Calu3 (cell line): ENCODE data around the gene MCM3AP. TPM values are rescaled to one million over a fixed set of nuclear protein-coding genes. Genes with fewer than 3 reads are reported as not detected.

ENCODE experiments used
- BruUV-seq: library from RNA; stranded (reverse); fragments of 400-500 nt; replicated peaks from 2 replicates; lab custom pipeline; 2021; lab: Mats Ljungman, UMichigan
- CTCF ChIA-PET: fragments of 300-600 bp; sonication (Branson Sonifier 250); formaldehyde crosslinking; loops from one replicate; lab custom pipeline; 2022; ENCODE audit warnings: antibody characterized with exemption; lab: Charles Lee
- DNase-seq: peaks from one replicate; pipeline ENCODE4 v3.0.0; 2022
- H3K27ac Mint-ChIP-seq: one replicate; pipeline ENCODE4 v1.8.0; 2022; ENCODE audit warnings: mixed read lengths; ENCODE audit not compliant: unreplicated experiment
- H3K27me3 Mint-ChIP-seq: one replicate; pipeline ENCODE4 v1.8.0; 2022; ENCODE audit warnings: mixed read lengths; ENCODE audit not compliant: unreplicated experiment
- H3K36me3 Mint-ChIP-seq: one replicate; pipeline ENCODE4 v1.8.0; 2022; ENCODE audit warnings: mild to moderate bottlenecking, moderate library complexity, mixed read lengths; ENCODE audit not compliant: insufficient read depth, unreplicated experiment
- H3K4me1 Mint-ChIP-seq: one replicate; pipeline ENCODE4 v1.8.0; 2022; ENCODE audit warnings: mild to moderate bottlenecking, low read depth, mixed read lengths; ENCODE audit not compliant: unreplicated experiment
- H3K4me3 Mint-ChIP-seq: one replicate; pipeline ENCODE4 v1.8.0; 2022; ENCODE audit warnings: mild to moderate bottlenecking, low read depth, moderate library complexity, mixed read lengths; ENCODE audit not compliant: unreplicated experiment
- H3K9me3 Mint-ChIP-seq: one replicate; pipeline ENCODE4 v1.8.0; 2022; ENCODE audit warnings: low read depth, mixed read lengths; ENCODE audit not compliant: unreplicated experiment
- intact Hi-C: fragments of 100-400 bp; cut with micrococcal nuclease; formaldehyde crosslinking; loops from one replicate; pipeline ENCODE4 v1.10.0; 2022; ENCODE audit not compliant: unreplicated experiment
- total RNA-seq: library from RNA; stranded (reverse); gene quantifications from 2 replicates; pipeline ENCODE4 v1.2.3, GENCODE V29; 2022
- TF ChIP-seq, protein P1 (sequence below): fragments of 200-600 bp; IDR thresholded peaks from one replicate; pipeline ENCODE4 v1.8.0; 2022; ENCODE audit warnings: antibody characterized with exemption; ENCODE audit not compliant: unreplicated experiment

Gene MCM3AP
- total RNA-seq, 1 experiment from 2014 or later: 64.1 TPM

DNA sequence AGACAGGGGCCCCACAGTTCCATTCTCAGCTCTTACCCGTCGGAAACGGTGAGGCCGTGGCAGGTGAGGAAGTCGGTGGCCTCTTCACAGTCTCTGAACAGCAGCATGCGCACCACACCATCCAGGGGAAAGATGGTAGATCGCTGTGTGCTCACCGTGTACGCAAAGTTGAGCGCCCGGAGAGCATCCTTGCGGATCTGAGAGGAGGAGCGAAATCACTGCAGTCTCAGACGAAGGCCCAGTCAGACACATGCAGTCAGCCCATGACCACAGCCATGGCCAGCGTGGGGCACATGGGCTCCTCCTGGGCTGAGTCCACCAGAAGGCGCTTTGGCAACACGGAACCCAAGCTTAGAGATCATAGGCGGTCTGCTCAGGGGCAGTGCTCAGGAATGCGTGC, 18.5 kb downstream of the MCM3AP start:
- no peaks in the 10 kb centered on the region for H3K27me3 Mint-ChIP-seq
- intact Hi-C loops: no loop called here
- DNase-seq: no peak
- no peak overlapping the region for H3K27ac Mint-ChIP-seq
- CTCF ChIA-PET: no interaction called here
- TF ChIP-seq, protein P1, sequence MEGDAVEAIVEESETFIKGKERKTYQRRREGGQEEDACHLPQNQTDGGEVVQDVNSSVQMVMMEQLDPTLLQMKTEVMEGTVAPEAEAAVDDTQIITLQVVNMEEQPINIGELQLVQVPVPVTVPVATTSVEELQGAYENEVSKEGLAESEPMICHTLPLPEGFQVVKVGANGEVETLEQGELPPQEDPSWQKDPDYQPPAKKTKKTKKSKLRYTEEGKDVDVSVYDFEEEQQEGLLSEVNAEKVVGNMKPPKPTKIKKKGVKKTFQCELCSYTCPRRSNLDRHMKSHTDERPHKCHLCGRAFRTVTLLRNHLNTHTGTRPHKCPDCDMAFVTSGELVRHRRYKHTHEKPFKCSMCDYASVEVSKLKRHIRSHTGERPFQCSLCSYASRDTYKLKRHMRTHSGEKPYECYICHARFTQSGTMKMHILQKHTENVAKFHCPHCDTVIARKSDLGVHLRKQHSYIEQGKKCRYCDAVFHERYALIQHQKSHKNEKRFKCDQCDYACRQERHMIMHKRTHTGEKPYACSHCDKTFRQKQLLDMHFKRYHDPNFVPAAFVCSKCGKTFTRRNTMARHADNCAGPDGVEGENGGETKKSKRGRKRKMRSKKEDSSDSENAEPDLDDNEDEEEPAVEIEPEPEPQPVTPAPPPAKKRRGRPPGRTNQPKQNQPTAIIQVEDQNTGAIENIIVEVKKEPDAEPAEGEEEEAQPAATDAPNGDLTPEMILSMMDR: no peak
- H3K9me3 Mint-ChIP-seq: no peaks in the 10 kb centered on the region
- BruUV-seq: no TSS peak
- H3K36me3 Mint-ChIP-seq: peaks cover 43% of the 10 kb centered on the region
- no peak overlapping the region for H3K4me3 Mint-ChIP-seq
- H3K4me1 Mint-ChIP-seq: no peaks in the 10 kb centered on the region

DNA sequence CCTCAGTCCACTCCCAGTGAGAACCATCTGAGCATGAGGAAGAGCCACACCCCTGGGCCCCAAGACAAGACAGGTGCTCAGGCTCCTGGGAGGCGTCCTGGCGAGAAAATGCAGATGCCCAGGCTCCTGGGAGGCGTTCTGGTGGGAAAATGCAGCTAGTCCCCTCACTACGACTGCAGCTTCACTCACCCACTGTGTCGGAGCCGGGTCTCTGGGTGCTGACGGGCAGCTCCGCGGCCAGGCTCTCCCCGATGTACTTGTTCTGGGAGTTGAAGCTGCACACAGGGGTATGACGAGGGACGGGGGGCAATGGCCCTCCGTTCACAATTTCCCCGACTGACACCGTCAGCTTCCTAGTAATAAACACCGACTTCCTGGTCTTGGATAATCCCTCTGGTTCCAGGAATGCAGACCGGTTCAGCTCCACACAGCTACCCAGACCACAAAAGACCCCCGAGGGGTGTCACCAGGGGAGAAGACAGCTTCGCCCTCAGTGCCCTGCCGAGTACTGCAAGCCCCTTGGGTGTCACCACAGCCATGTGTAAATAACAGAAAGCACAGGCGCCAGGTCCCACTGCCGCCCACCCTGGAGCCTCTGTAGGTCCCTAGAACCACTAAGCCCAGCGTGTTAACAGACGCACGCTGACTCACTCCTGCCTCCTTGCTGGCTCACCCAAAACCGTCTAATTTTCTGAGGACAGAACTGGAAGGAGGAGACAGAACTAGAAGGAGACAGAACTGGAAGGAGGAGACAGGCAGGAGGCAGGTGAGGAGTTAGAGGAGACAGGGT, 19.5 kb downstream of the MCM3AP start:
- DNase-seq: no peak
- H3K27ac Mint-ChIP-seq: no peak overlapping the region
- H3K27me3 Mint-ChIP-seq: no peaks in the 10 kb centered on the region
- H3K9me3 Mint-ChIP-seq: no peaks in the 10 kb centered on the region
- no TSS peak for BruUV-seq
- CTCF ChIA-PET: no interaction called here
- no peak overlapping the region for H3K4me3 Mint-ChIP-seq
- intact Hi-C loops: no loop called here
- no peaks in the 10 kb centered on the region for H3K4me1 Mint-ChIP-seq
- H3K36me3 Mint-ChIP-seq: peaks cover 48% of the 10 kb centered on the region
- TF ChIP-seq, protein P1: no peak

DNA sequence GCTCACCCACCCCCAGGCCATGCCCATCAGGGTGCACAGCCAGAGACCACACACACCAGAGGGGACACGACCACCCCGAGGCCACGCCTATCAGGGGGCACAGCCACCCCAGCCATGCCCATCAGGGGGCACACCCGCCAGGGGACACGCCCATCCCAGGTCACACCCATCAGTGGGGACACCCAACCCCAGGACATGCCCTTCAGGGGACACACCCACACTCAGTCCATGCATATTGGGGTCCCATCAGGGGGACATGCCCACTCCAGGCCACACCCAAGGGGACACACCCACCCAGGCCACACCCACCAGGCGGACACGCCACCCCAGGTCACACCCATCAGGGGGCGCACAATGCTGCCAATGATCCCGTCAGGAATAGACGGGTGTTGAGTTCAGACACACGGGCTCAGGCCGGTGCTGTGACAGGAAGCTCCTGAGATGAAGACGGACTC, 20.7 kb downstream of the MCM3AP start:
- H3K4me3 Mint-ChIP-seq: no peak overlapping the region
- DNase-seq: no peak
- TF ChIP-seq, protein P1: no peak
- no TSS peak for BruUV-seq
- CTCF ChIA-PET: no interaction called here
- no peaks in the 10 kb centered on the region for H3K27me3 Mint-ChIP-seq
- H3K27ac Mint-ChIP-seq: no peak overlapping the region
- H3K9me3 Mint-ChIP-seq: no peaks in the 10 kb centered on the region
- no peaks in the 10 kb centered on the region for H3K4me1 Mint-ChIP-seq
- intact Hi-C loops: no loop called here
- H3K36me3 Mint-ChIP-seq: peaks cover 52% of the 10 kb centered on the region

DNA sequence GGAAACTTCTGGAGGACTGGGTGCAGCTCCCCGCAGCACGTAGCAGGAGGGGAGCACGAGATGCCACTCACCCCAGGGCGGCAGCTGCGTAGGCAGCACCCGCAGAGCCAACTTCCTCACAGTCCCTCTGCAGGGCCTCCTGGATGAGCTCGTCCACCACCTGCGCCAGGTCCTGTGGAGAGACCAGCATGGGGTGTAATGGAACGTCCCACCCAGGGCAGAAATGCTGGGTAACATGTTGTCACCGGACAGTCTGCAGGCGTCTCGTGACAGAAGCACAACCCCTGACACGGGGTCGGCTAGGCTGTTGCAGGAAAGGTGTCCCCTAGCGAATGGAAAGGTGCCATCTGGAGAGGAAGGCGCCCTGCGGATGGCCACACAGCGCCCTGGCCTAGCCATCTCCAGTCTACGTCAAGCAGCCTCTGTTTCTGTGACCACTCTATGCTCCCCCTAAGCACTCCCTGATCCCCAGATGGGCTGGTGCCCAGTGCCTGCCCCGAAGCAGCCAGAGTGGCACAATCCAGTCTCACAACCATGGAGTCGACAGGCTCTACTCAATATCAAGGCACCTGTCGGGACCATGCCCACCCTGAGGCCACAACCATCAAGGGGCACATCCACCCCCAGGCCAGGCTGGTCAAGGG, 21.2 kb downstream of the MCM3AP start:
- Mint-ChIP-seq H3K4me3 (no peak overlapping the region), H3K27me3 (no peaks in the 10 kb centered on the region), H3K4me1 (no peaks in the 10 kb centered on the region), H3K27ac (no peak overlapping the region), H3K9me3 (no peaks in the 10 kb centered on the region), H3K36me3 (peaks cover 58% of the 10 kb centered on the region)
- TF ChIP-seq, protein P1: no peak
- CTCF ChIA-PET: no interaction called here
- intact Hi-C loops: no loop called here
- DNase-seq: no peak
- no TSS peak for BruUV-seq
